ENCODE results near the gene ADIPOR1. TPM values are rescaled to one million over a fixed set of nuclear protein-coding genes. Genes with fewer than 3 reads are reported as not detected.
"Not testable (repeated sequence)": the region's sequence is repeated elsewhere in the genome, so short reads cannot be mapped to it uniquely, and the experiment has no call there.

Gene ADIPOR1
- total RNA-seq, 2 experiments from 2014 or later, result 75.2 to 76.6 TPM

DNA sequence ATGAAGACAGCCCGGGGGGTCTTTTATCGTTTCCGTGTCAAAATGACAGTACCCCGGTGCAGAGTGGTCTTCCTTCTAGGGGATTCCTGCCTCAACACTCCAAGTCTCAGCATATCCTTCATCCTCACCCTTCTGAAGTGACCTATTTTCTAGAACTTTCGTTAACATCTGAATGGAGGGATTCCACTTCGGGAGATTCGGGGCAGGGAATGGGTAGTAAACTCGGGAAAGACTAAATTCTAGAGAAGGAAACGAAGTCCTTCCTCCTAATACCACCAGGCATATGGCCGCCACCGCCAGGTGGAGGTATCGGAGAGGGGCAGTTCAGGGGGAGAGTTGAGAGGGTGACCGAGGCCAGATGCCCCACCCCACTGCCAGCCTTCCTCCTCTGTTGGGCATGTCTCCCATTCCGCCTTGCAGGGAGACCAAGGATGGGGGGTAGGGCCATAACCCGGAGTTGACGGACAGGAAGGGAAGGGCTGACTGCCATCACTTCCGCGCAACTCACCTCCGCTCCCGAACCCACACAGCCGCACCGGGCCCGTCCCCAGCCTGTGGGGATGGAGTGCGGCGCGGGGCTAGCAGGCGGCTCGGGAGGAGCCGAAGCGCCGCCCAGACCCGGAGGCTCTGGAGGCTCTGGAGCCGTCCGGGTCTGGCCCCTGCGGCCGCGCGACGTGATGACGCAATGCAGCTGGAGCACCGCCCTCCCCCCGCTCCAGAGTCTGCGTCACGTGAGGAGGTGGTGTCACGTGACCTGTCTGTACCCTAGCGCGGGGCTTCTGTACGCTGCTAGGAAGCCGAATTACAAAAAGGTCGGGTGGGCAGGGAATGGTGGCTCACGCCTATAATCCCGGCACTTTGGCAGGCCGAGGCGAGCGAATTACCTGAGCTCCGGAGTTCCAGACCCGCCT lies 31.3 kb downstream of the ADIPOR1 start, which contains the start of gene KLHL12:
Gene KLHL12, minus strand, starts transcription at position 654 of the 911 bp plus-strand sequence. CDS start 2,072 bp downstream, outside the sequence.
- ChIA-PET CTCF (interaction anchor here (0.5 to 1.2 kb wide), 7 partner anchors 20 to 1193 kb away, joined by 3 to 7 read pairs (median 3); partner anchors contain the start of gene TMEM183A), POLR2A (interaction anchor here (0.6 to 1.3 kb wide), 7 partner anchors 11 to 80 kb away, joined by 3 to 8 read pairs (median 4); partner anchors contain the start of genes RABIF and TMEM183A)
- H3K27me3 Mint-ChIP-seq, result no peaks in the 10 kb centered on the region
- no peaks in the 10 kb centered on the region for H3K9me3 Mint-ChIP-seq
- H3K4me3 Mint-ChIP-seq, result peak within 1 kb of the TSS; percentile 92
- H3K4me1 Mint-ChIP-seq (ENCODE audit: low read depth), result peaks cover 26% of the 10 kb centered on the region
- H3K36me3 Mint-ChIP-seq, result peaks cover 8% of the 10 kb centered on the region
- peak; percentile 97 for DNase-seq
- intact Hi-C loops (cut with micrococcal nuclease), result loop anchor here (1.0 to 2.0 kb wide), 5 partner anchors 32 to 116 kb away; partner anchors contain the start of genes ADIPOR1, PCAT6 and RABIF
- H3K27ac Mint-ChIP-seq, result peak within 1 kb of the TSS; percentile 90

DNA sequence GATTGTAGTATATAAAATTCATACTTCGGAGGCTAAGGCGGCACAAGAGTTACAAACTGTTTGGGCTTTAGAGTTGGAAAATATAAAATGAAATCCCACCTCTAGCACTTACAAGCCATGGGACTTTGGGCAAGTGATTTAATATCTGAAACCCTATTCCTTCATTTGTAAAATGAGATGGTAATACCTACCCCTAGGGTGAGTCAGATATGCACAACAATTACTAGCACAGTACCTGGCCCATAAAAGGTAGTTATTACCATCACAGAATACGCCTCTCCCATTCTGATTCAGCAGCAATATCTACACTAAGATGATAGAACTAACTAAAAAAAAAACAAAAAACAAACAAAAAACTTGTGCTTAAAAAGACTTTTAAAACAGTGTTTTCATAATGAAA lies 34.6 kb downstream of the ADIPOR1 start:
- Mint-ChIP-seq H3K4me3 (no peak overlapping the region), H3K27ac (no peak overlapping the region), H3K9me3 (no peaks in the 10 kb centered on the region), H3K4me1 (ENCODE audit: low read depth) (peaks cover 26% of the 10 kb centered on the region), H3K36me3 (peaks cover 13% of the 10 kb centered on the region), H3K27me3 (no peaks in the 10 kb centered on the region)
- ChIA-PET POLR2A (no interaction called here), CTCF (no interaction called here)
- DNase-seq, result no peak
- intact Hi-C loops (cut with micrococcal nuclease), result no loop called here

DNA sequence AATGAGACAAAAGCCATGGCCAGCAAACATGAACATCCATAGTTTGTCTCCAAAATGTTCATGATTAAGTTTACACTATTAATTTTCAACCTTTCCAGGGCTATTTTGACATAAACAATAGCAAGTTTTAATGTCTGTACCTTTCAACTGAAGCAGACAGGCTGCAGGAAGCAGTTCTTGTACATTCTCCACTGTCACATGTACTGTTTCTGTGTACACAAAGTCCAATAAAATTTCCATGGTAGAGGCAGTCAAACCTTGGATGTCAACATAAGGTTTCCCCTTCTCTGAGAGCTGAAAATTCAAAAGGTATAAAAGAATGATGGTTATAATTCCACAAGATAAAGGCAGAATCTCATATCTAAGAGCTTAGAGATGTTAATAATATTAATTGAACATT lies 38.5 kb downstream of the ADIPOR1 start:
- intact Hi-C loops (cut with micrococcal nuclease), result no loop called here
- ChIA-PET CTCF (no interaction called here), POLR2A (no interaction called here)
- no peaks in the 10 kb centered on the region for H3K27me3 Mint-ChIP-seq
- no peak overlapping the region for H3K4me3 Mint-ChIP-seq
- no peak for DNase-seq
- H3K9me3 Mint-ChIP-seq, result no peaks in the 10 kb centered on the region
- H3K4me1 Mint-ChIP-seq (ENCODE audit: low read depth), result peaks cover 13% of the 10 kb centered on the region
- H3K36me3 Mint-ChIP-seq, result peaks cover 28% of the 10 kb centered on the region
- no peak overlapping the region for H3K27ac Mint-ChIP-seq

DNA sequence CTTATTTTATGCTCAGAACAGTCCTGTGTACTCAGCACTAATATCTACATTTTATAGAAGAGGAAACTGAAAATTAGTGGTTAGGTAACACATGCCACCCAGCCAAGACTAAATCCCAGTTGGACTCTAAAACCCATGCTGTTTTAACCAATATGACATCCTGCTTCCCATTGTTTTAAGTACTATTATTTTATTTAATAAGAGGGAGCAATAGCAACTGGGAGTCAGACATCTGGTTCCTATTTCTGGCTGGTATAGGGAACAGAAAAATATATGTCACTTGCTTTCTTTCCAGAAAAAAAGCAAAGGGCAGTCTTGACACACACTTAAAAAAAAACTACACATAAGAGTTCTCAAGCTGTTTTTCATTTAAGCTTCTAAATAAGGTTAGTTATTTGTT lies 43.0 kb downstream of the ADIPOR1 start:
- ChIA-PET POLR2A (no interaction called here), CTCF (interaction anchor here (1.3 kb wide), 1 partner anchor 85 kb away, joined by 3 read pairs; no protein-coding TSS in a partner anchor)
- intact Hi-C loops (cut with micrococcal nuclease), result no loop called here
- Mint-ChIP-seq H3K36me3 (peaks cover 50% of the 10 kb centered on the region), H3K9me3 (no peaks in the 10 kb centered on the region), H3K27ac (no peak overlapping the region), H3K4me3 (no peak overlapping the region), H3K27me3 (no peaks in the 10 kb centered on the region), H3K4me1 (ENCODE audit: low read depth) (peaks cover 2% of the 10 kb centered on the region)
- no peak for DNase-seq

DNA sequence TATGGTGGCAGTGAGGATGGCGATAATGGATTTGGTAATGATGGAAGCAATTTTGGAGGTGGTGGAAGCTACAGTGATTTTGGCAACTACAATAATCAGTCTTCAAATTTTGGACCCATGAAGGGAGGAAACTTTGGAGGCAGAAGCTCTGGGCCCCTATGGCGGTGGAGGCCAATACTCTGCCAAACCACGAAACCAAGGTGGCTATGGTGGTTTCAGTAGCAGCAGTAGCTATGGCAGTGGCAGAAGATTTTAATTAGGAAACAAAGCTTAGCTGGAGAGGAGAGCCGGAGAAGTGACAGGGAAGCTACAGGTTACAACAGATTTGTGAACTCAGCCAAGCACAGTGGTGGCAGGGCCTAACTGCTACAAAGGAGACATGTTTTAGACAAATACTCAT lies 45.6 kb downstream of the ADIPOR1 start:
- H3K27me3 Mint-ChIP-seq; DNase-seq; POLR2A ChIA-PET; CTCF ChIA-PET; H3K4me3 Mint-ChIP-seq; H3K27ac Mint-ChIP-seq; intact Hi-C loops (cut with micrococcal nuclease); H3K4me1 Mint-ChIP-seq (ENCODE audit: low read depth); H3K9me3 Mint-ChIP-seq: not testable (repeated sequence)
- H3K36me3 Mint-ChIP-seq, result peaks cover 45% of the 10 kb centered on the region

DNA sequence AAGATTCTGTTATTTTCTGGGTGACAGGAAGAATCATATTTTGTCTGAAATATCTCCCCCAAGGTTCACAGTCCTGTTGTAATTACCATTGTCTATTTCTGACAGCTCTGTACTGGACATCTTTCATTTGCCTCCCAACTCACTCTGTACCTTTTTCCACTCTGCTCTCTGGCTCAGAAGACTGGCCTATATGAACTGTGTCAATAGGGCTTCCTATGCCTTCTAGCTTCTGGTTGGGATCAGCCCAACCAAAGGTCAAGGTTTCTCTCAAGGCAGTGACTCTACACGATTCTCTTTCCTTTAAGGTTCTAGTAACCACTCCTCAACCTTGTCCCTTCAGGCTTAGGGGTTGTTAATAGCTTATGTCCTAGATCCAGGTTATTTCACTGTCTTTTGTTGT lies 48.6 kb downstream of the ADIPOR1 start:
- no peak for DNase-seq
- H3K4me3 Mint-ChIP-seq, result no peak overlapping the region
- no peaks in the 10 kb centered on the region for H3K27me3 Mint-ChIP-seq
- ChIA-PET POLR2A (no interaction called here), CTCF (no interaction called here)
- intact Hi-C loops (cut with micrococcal nuclease), result no loop called here
- no peak overlapping the region for H3K27ac Mint-ChIP-seq
- H3K4me1 Mint-ChIP-seq (ENCODE audit: low read depth), result peaks cover 2% of the 10 kb centered on the region
- H3K9me3 Mint-ChIP-seq, result no peaks in the 10 kb centered on the region
- peaks cover 37% of the 10 kb centered on the region for H3K36me3 Mint-ChIP-seq

DNA sequence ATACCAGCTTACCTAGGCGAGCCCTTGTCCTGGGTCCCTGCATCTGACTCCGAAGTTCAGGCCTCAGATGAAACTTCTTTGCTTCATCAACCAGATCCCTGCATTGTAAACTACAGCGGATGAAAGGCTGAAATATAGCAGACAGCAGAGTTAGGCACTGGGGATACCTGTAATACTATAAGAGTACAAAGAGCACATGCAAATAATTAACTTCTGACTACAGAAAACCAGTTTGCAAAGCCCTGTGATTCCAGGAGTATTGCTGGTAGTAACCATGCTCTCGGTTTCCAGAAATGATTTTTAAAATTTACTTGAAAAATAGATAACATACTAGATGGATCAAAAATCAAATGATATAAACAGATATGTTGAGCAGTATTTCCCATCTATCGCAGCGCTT lies 49.1 kb downstream of the ADIPOR1 start:
- Mint-ChIP-seq H3K27ac (no peak overlapping the region), H3K36me3 (peaks cover 37% of the 10 kb centered on the region), H3K27me3 (no peaks in the 10 kb centered on the region), H3K4me3 (no peak overlapping the region), H3K4me1 (ENCODE audit: low read depth) (peaks cover 2% of the 10 kb centered on the region), H3K9me3 (no peaks in the 10 kb centered on the region)
- DNase-seq, result no peak
- CTCF ChIA-PET, result no interaction called here
- intact Hi-C loops (cut with micrococcal nuclease), result no loop called here
- POLR2A ChIA-PET, result no interaction called here

DNA sequence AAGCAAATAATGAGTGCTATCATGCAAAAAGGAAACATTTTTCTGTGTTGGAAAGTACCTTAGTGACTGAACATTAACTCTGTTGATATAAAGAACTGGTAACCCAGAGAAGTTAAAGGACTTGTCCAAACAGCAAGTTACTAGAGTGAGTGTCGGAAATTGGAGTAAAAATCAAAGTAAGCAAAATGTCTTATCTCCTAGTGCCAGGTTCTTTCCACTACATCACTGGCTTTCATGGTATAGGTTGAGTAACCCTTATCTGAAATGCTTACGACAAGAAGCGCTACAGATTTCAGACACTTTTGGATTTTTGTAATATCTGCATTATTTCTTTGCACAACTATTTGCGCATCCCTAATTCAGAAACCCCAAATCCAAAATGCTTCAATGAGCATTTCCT lies 52.8 kb downstream of the ADIPOR1 start:
- Mint-ChIP-seq H3K9me3 (no peaks in the 10 kb centered on the region), H3K27ac (no peak overlapping the region), H3K27me3 (no peaks in the 10 kb centered on the region), H3K4me3 (no peak overlapping the region), H3K4me1 (ENCODE audit: low read depth) (no peaks in the 10 kb centered on the region), H3K36me3 (peaks cover 18% of the 10 kb centered on the region)
- DNase-seq, result no peak
- intact Hi-C loops (cut with micrococcal nuclease), result no loop called here
- ChIA-PET POLR2A (no interaction called here), CTCF (no interaction called here)

DNA sequence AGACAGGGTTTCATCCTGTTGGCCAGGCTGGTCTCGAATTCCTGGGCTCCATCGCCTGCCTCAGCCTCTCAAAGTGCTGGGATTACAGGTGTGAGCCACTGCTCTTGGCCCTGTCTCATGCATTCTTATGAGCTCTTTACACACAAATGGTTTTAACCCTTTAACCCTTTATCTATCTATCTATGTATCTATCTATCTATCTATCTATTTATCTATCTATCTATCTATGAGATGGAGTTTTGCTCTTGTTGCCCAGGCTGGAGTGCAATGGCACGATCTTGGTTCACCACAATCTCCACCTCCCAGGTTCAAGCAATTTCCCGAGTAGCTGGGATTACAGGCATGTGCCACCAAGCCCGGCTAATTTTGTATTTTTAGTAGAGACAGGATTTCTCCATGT lies 54.3 kb downstream of the ADIPOR1 start:
- POLR2A ChIA-PET, H3K27ac Mint-ChIP-seq: not testable (repeated sequence)
- peaks cover 15% of the 10 kb centered on the region for H3K36me3 Mint-ChIP-seq

DNA sequence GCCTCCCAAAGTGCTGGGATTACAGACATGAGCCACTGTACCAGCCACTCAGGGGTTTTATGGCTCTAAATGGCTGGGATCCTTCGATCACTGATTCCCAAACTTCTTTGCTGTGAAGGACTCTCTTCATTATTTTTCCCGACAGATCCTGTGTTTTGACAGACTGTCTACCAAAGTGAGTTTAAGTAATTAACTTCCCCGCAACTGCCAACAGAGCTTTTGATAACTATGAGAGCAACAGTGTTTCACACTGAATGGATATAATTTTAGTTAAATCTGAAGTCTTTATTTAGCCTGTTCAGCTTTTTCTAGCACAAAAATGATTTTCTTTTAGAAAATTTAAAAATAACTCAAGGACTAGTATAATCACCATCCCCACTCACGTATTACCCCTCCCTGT lies 56.6 kb downstream of the ADIPOR1 start:
- Mint-ChIP-seq H3K9me3 (no peaks in the 10 kb centered on the region), H3K27ac (no peak overlapping the region), H3K4me1 (ENCODE audit: low read depth) (no peaks in the 10 kb centered on the region), H3K27me3 (no peaks in the 10 kb centered on the region), H3K36me3 (peaks cover 16% of the 10 kb centered on the region), H3K4me3 (no peak overlapping the region)
- no peak for DNase-seq
- intact Hi-C loops (cut with micrococcal nuclease), result no loop called here
- ChIA-PET POLR2A (no interaction called here), CTCF (no interaction called here)

More for the DNA sequence above, 54.3 kb downstream of the ADIPOR1 start:
- intact Hi-C loops (cut with micrococcal nuclease); H3K27me3 Mint-ChIP-seq; H3K9me3 Mint-ChIP-seq; DNase-seq; H3K4me1 Mint-ChIP-seq (ENCODE audit: low read depth); H3K4me3 Mint-ChIP-seq: not testable (repeated sequence)
- CTCF ChIA-PET, result interaction anchor here (1.0 kb wide), 1 partner anchor 15 kb away, joined by 3 read pairs; the partner anchor contains the start of gene RABIF

DNA sequence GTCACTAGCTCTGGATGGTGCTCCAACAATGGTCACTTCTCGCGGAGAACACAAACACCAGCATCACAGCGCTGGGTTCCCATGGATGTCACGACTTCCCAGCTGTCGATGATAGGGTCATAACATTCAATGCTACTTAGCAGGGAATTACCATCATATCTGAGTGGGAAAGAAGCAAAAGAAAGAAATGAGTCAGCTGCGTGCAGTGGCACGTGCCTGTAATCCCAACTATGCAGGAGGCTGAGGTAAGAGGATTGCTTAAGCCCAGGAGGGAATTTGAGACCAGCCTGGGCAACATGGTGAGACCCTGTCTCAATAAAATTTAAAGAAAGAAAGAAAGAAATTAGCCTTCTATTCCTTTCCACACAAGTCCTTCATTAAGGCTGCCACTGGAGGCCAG lies 65.6 kb downstream of the ADIPOR1 start:
- intact Hi-C loops (cut with micrococcal nuclease), result no loop called here
- H3K27ac Mint-ChIP-seq, result no peak overlapping the region
- H3K27me3 Mint-ChIP-seq, result no peaks in the 10 kb centered on the region
- no peak overlapping the region for H3K4me3 Mint-ChIP-seq
- POLR2A ChIA-PET, result no interaction called here
- DNase-seq, result no peak
- peaks cover 17% of the 10 kb centered on the region for H3K4me1 Mint-ChIP-seq (ENCODE audit: low read depth)
- no peaks in the 10 kb centered on the region for H3K9me3 Mint-ChIP-seq
- peaks cover 28% of the 10 kb centered on the region for H3K36me3 Mint-ChIP-seq
- CTCF ChIA-PET, result no interaction called here

Data from activated CD4-positive, alpha-beta memory T cell treated with anti-CD3 and anti-CD28 coated beads for 36 hours (primary cell).